Hepatocyte (in vitro differentiated cells): ENCODE results near the gene CCNK. TPM values are rescaled to one million over a fixed set of nuclear protein-coding genes. Genes with fewer than 3 reads are reported as not detected.

Experiments used
- DNase-seq: peaks from one replicate; pipeline ENCODE4 v3.0.0-alpha.2; 2016; ENCODE audit warnings: low spot score
- H2AFZ ChIP-seq: fragments of 200-600 bp; sonication (generic); 2 replicates; pipeline ENCODE4 v1.6.0; 2016; ENCODE audit warnings: antibody characterized with exemption, mild to moderate bottlenecking
- H3K27ac ChIP-seq: fragments of 200-600 bp; sonication (generic); 2 replicates; pipeline ENCODE4 v1.5.1; 2016; ENCODE audit warnings: mild to moderate bottlenecking
- H3K27me3 ChIP-seq: fragments of 200-600 bp; sonication (generic); 2 replicates; pipeline ENCODE4 v1.6.1; 2016
- H3K36me3 ChIP-seq: fragments of 200-600 bp; sonication (generic); replicated peaks from 2 replicates; pipeline ENCODE4 v1.5.1; 2016; ENCODE audit warnings: low read depth; ENCODE audit not compliant: insufficient read depth
- H3K4me1 ChIP-seq: fragments of 200-600 bp; sonication (generic); 2 replicates; pipeline ENCODE4 v1.5.1; 2016; ENCODE audit warnings: mild to moderate bottlenecking, moderate library complexity; ENCODE audit not compliant: insufficient read depth
- H3K4me2 ChIP-seq: fragments of 200-600 bp; sonication (generic); 2 replicates; pipeline ENCODE4 v1.6.0; 2016
- H3K4me3 ChIP-seq: fragments of 200-600 bp; sonication (generic); 2 replicates; pipeline ENCODE4 v1.5.1; 2016; ENCODE audit warnings: mild to moderate bottlenecking
- H3K79me2 ChIP-seq: fragments of 200-600 bp; sonication (generic); 2 replicates; pipeline ENCODE4 v1.6.0; 2017; ENCODE audit warnings: mild to moderate bottlenecking
- H3K9me2 ChIP-seq: fragments of 200-600 bp; sonication (generic); replicated peaks from 2 replicates; pipeline ENCODE4 v1.6.0; 2017; ENCODE audit warnings: mild to moderate bottlenecking; ENCODE audit not compliant: insufficient read depth
- H3K9me3 ChIP-seq: fragments of 200-600 bp; sonication (generic); 2 replicates; pipeline ENCODE4 v1.5.1; 2016; ENCODE audit warnings: low read depth, mild to moderate bottlenecking
- H4K20me1 ChIP-seq: fragments of 200-600 bp; sonication (generic); 2 replicates; pipeline ENCODE4 v1.6.0; 2016; ENCODE audit warnings: mild to moderate bottlenecking; ENCODE audit not compliant: insufficient read depth, poor library complexity, severe bottlenecking
- CTCF ChIP-seq: fragments of 200-600 bp; sonication (generic); IDR thresholded peaks from 2 replicates; pipeline ENCODE4 v1.5.1; 2016; ENCODE audit warnings: antibody characterized with exemption, mild to moderate bottlenecking; ENCODE audit not compliant: poor library complexity
- EZH2 ChIP-seq: fragments of 200-600 bp; sonication (generic); IDR thresholded peaks from 2 replicates; pipeline ENCODE4 v1.6.1; 2016; ENCODE audit warnings: antibody characterized with exemption, mild to moderate bottlenecking, borderline replicate concordance
- EZH2phosphoT487 ChIP-seq: fragments of 200-600 bp; sonication (generic); IDR thresholded peaks from one replicate; pipeline ENCODE4 v1.6.1; 2018; ENCODE audit warnings: antibody characterized with exemption, mild to moderate bottlenecking, low read depth, moderate library complexity; ENCODE audit not compliant: unreplicated experiment, severe bottlenecking
- WGBS: methylation state at CpG from one replicate; pipeline ENCODE4 v1.1.6; 2016; ENCODE audit warnings: low lambda C conversion rate; ENCODE audit errors: missing lambda C conversion rate; 5-methylcytosine and 5-hydroxymethylcytosine counted together
- polyA plus RNA-seq: library from polyadenylated mRNA; unstranded; fragments of >200 nt; fragmentation: Nextera tagmentation; extraction: Ambion mirVana; gene quantifications from 2 replicates; pipeline ENCODE4 v1.2.1, GENCODE V29; 2016
- total RNA-seq: library from RNA; depleted of rRNA; stranded (reverse); fragments of >200 nt; gene quantifications from 2 replicates; pipeline ENCODE4 v1.2.3, GENCODE V29; 2014

Gene CCNK
- total and polyA plus RNA-seq, 2 experiments from 2014 or later, result 11.1 to 15.6 TPM

- peaks cover 37% of the 10 kb centered on the region for H3K4me1 ChIP-seq
- no peaks in the 10 kb centered on the region for H3K9me3 ChIP-seq
- H3K27ac ChIP-seq, result no peak overlapping the region
- H3K79me2 ChIP-seq, result peaks cover 94% of the 10 kb centered on the region
- no peaks in the 10 kb centered on the region for H3K36me3 ChIP-seq
- H2AFZ ChIP-seq, result no peak overlapping the region
- TF ChIP-seq CTCF, result no peak
- TF ChIP-seq EZH2phosphoT487, result no peak
- no peak for TF ChIP-seq EZH2
- DNase-seq, result no peak
- no peak overlapping the region for H3K4me2 ChIP-seq
- H4K20me1 ChIP-seq, result peaks cover 6% of the 10 kb centered on the region
- H3K4me3 ChIP-seq, result no peak overlapping the region
- WGBS, result 82% methylated on average over 6 of the region's 6 CpGs
- H3K27me3 ChIP-seq, result no peaks in the 10 kb centered on the region
- no peaks in the 10 kb centered on the region for H3K9me2 ChIP-seq
Observed at GRCh38 chr14:99534333-99534732, 53.1 kb downstream of the CCNK start.

GRCh38 chr14:99534863-99535262 is 53.7 kb downstream of the CCNK start:
- Histone ChIP-seq H3K36me3 (no peaks in the 10 kb centered on the region), H3K79me2 (peaks cover 96% of the 10 kb centered on the region), H3K4me3 (no peak overlapping the region), H3K9me3 (no peaks in the 10 kb centered on the region), H3K27ac (no peak overlapping the region), H3K27me3 (no peaks in the 10 kb centered on the region), H4K20me1 (peaks cover 6% of the 10 kb centered on the region), H2AFZ (no peak overlapping the region), H3K9me2 (no peaks in the 10 kb centered on the region), H3K4me2 (no peak overlapping the region), H3K4me1 (peaks cover 37% of the 10 kb centered on the region)
- TF ChIP-seq CTCF (no peak), EZH2 (no peak)
- 86% methylated on average over 13 of the region's 13 CpGs for WGBS
- DNase-seq, result no peak

- TF ChIP-seq EZH2 (no peak), EZH2phosphoT487 (no peak), CTCF (no peak)
- Histone ChIP-seq H3K27me3 (no peaks in the 10 kb centered on the region), H3K9me3 (no peaks in the 10 kb centered on the region), H4K20me1 (peaks cover 6% of the 10 kb centered on the region), H3K27ac (no peak overlapping the region), H3K36me3 (no peaks in the 10 kb centered on the region), H3K79me2 (peaks cover 96% of the 10 kb centered on the region), H3K4me2 (no peak overlapping the region), H2AFZ (no peak overlapping the region), H3K9me2 (no peaks in the 10 kb centered on the region), H3K4me3 (no peak overlapping the region), H3K4me1 (peaks cover 37% of the 10 kb centered on the region)
- no peak for DNase-seq
- WGBS, result 88% methylated on average over 5 of the region's 8 CpGs
Observed at GRCh38 chr14:99535448-99535847, 54.2 kb downstream of the CCNK start.
